ENCODE measurements around the gene ELOVL5. TPM values are rescaled to one million over a fixed set of nuclear protein-coding genes. Genes with fewer than 3 reads are reported as not detected.

Gene ELOVL5
- total RNA-seq, 1 donor from 2014 or later, result 97.7 TPM

- DNase-seq (ENCODE audit: low spot score), result no peak
Measured at GRCh38 chr6:53240139-53240538, 108.6 kb downstream of the ELOVL5 start.

- no peak for DNase-seq (ENCODE audit: low spot score)
Measured at GRCh38 chr6:53239526-53239925, 109.2 kb downstream of the ELOVL5 start.

- peak; percentile 59 for DNase-seq (ENCODE audit: low spot score)
Measured at GRCh38 chr6:53238311-53238710, 110.4 kb downstream of the ELOVL5 start.

- no peak for DNase-seq (ENCODE audit: low spot score)
Measured at GRCh38 chr6:53236241-53236640, 112.5 kb downstream of the ELOVL5 start.

GRCh38 chr6:53235508-53235907 is 113.2 kb downstream of the ELOVL5 start:
- DNase-seq (ENCODE audit: low spot score), result no peak

- DNase-seq (ENCODE audit: low spot score), result no peak
Measured at GRCh38 chr6:53233309-53233708, 115.4 kb downstream of the ELOVL5 start.

GRCh38 chr6:53230775-53231467 is 117.8 kb downstream of the ELOVL5 start:
- no peak for DNase-seq (ENCODE audit: low spot score)

GRCh38 chr6:53227847-53228246 is 120.9 kb downstream of the ELOVL5 start:
- DNase-seq (ENCODE audit: low spot score), result no peak

- DNase-seq (ENCODE audit: low spot score), result no peak
Measured at GRCh38 chr6:53220605-53221004, 128.1 kb downstream of the ELOVL5 start.

Other genes with a start within 250 kb of the ELOVL5 start
- gene GCM1, start 200.1 kb downstream of the ELOVL5 start, total RNA-seq (ENCODE audit: insufficient read depth, low replicate concordance), result not detected
- 26.2 TPM for gene GCLC, start 196.2 kb upstream of the ELOVL5 start, total RNA-seq (ENCODE audit: insufficient read depth, low replicate concordance)

Data from umbilical cord (tissue), 2 donors.